Right renal cortex interstitium (tissue), 3 donors: ENCODE measurements around the gene ERICH4. TPM values are rescaled to one million over a fixed set of nuclear protein-coding genes. Genes with fewer than 3 reads are reported as not detected.

Experiments used
- DNase-seq, 3 donors: peaks; one replicate each; pipeline ENCODE4 v3.0.0-alpha.2; 2013; ENCODE audit warnings: low read depth in 3 of 3, low spot score in 2 of 3
- polyA plus RNA-seq, 3 donors: library from polyadenylated mRNA; unstranded; fragments of 120-200 nt; gene quantifications; one replicate each; pipeline ENCODE4 v1.2.1, GENCODE V29; 2013; ENCODE audit not compliant: insufficient read length in 3 of 3

Gene ERICH4
- polyA plus RNA-seq, 3 donors = 2.8 to 6.5 (median 6.3) TPM

GRCh38 chr19:41413947-41414346, 29.0 kb upstream of the ERICH4 start:
- no peak for DNase-seq

- DNase-seq = no peak
Observed at GRCh38 chr19:41414461-41414860, 28.5 kb upstream of the ERICH4 start.

GRCh38 chr19:41415154-41415571, 27.8 kb upstream of the ERICH4 start:
- no peak for DNase-seq

DNA sequence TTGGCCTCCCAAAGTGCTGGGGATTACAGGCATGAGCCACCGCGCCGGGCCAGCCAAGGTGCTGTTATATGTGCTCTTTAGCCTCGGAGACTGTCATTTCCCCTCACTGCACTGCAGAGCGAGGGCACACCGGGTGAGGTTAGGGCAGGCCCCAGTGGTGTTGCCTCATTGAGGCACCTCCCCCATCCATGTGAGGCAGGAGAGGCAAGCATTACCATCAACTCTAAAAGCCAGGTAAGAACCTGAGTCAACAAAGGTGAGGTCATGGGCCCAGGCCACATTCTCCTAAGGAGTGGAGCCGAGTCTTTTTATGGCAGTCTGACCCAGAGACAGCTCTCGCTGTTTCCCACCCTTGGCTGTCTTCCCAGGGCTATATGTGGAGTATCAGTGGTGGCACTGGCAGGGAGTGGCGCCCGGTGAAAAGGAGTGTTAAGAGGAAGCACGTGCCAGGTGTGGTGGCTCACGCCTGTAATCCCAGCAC, 26.7 kb upstream of the ERICH4 start:
- no peak for DNase-seq

GRCh38 chr19:41420101-41420880, 22.7 kb upstream of the ERICH4 start:
- no peak for DNase-seq

DNA sequence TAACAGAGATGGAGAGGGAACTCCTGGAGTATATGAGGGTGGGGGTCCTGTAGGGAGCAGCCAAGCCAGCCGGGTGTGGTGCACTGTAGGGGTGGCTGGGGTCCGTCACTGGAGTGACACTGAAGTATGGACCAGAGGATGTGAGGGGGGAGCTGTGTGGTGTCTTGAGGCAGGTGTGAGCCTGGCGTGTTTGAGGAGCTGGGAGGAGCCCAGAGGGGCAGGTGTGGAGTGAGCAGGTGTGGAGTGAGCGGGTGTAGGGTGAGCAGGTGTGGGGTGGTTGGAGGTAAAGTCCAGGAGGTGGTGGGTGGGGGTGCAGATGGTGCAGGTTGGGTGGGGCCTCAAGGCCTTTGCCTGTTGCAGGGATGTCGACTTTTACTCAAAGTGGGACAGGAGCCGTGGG, 21.6 kb upstream of the ERICH4 start:
- no peak for DNase-seq

DNA sequence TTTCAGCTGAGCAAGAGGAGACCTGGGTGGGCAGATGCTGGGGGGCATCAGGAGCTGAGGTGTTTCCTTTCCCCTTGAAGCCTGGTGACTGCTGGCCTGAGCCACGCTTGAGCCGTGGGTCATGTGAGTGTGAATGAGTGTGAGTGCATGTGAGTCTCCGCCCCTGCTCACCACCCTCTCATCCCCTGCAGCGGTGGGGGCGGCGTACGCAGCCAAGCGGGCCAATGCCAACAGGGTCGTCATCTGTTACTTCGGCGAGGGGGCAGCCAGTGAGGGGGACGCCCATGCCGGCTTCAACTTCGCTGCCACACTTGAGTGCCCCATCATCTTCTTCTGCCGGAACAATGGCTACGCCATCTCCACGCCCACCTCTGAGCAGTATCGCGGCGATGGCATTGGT, 21.0 kb upstream of the ERICH4 start:
- DNase-seq = no peak

DNA sequence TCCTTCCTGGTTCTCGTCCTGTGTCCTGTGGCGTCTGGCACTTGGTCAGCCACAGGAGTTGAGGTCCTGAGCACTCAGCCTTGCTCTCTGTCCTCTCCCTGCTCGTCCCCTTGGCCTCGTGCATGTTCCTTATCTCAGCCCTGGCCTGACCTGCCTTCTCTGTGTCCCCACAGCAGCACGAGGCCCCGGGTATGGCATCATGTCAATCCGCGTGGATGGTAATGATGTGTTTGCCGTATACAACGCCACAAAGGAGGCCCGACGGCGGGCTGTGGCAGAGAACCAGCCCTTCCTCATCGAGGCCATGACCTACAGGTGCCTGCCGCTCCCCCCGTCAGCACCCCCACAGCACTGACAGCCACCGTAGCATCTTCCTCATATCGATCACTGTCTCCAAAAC, 20.5 kb upstream of the ERICH4 start:
- no peak for DNase-seq

DNA sequence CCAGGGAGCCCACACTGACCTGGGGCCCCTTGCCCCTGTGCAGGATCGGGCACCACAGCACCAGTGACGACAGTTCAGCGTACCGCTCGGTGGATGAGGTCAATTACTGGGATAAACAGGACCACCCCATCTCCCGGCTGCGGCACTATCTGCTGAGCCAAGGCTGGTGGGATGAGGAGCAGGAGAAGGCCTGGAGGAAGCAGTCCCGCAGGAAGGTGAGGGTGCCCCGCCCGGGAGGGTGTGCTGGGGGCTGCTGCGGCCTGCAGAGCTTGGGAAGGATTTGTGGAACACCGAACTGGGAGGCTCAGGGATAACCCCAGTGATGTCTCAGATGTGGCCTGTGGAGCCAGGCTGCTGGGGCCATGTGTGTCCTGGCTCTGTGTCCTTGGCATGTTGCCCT, 20.0 kb upstream of the ERICH4 start:
- no peak for DNase-seq

DNA sequence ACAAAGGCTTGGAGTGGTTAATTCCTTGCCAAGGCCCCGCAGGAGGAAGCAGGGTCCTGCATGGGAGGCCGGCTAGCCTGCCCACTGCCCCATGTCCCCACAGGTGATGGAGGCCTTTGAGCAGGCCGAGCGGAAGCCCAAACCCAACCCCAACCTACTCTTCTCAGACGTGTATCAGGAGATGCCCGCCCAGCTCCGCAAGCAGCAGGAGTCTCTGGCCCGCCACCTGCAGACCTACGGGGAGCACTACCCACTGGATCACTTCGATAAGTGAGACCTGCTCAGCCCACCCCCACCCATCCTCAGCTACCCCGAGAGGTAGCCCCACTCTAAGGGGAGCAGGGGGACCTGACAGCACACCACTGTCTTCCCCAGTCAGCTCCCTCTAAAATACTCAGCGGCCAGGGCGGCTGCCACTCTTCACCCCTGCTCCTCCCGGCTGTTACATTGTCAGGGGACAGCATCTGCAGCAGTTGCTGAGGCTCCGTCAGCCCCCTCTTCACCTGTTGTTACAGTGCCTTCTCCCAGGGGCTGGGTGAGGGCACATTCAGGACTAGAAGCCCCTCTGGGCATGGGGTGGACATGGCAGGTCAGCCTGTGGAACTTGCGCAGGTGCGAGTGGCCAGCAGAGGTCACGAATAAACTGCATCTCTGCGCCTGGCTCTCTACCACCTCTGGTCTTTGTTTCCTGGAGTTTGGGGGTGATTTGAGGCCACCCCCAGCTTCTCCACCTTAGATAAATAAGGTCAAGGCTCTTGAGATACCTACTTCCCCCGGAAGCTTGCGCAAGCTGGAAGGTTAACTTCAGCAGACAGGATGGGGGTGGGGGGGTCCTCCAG, 18.4 kb upstream of the ERICH4 start:
- DNase-seq = no peak

GRCh38 chr19:41425174-41426115, 17.5 kb upstream of the ERICH4 start:
- no peak for DNase-seq

GRCh38 chr19:41426116-41426841, 16.7 kb upstream of the ERICH4 start:
- DNase-seq = no peak

- DNase-seq = peak in 2 of 3 donors; percentile 49 to 60
Observed at GRCh38 chr19:41426952-41427646, 15.9 kb upstream of the ERICH4 start, which contains the start of gene B3GNT8. Gene B3GNT8, minus strand, starts transcription at chr19:41427374. Its CDS starts 596 bp downstream, at chr19:41426778.

- DNase-seq = no peak
Observed at GRCh38 chr19:41427647-41428480, 15.1 kb upstream of the ERICH4 start.

GRCh38 chr19:41428481-41428859, 14.5 kb upstream of the ERICH4 start:
- DNase-seq = no peak

- no peak for DNase-seq
Observed at GRCh38 chr19:41430922-41431321, 12.0 kb upstream of the ERICH4 start.

GRCh38 chr19:41431426-41432386, 11.2 kb upstream of the ERICH4 start:
- no peak for DNase-seq
